Right lobe of liver (tissue), 6 donors: ENCODE data around the gene DYTN. TPM values are rescaled to one million over a fixed set of nuclear protein-coding genes. Genes with fewer than 3 reads are reported as not detected.

Experiments used
- ATAC-seq, 4 donors: fragments of 200-7000 bp; cut with Tn5 transposase; one replicate each; pipeline ENCODE4 v1.9.1; 2020; ENCODE audit warnings: mild to moderate bottlenecking in 4 of 4, moderate library complexity in 4 of 4
- DNase-seq, 3 donors: peaks; one replicate each; pipeline ENCODE4 v3.0.0-alpha.2; 2020
- H3K27ac ChIP-seq, 3 donors: fragments of 200-600 bp; one replicate each; pipeline ENCODE4 v1.8.0; 2022
- H3K27me3 ChIP-seq, 2 donors: fragments of 200-600 bp; one replicate each; pipeline ENCODE4 v1.8.0; 2022
- H3K36me3 ChIP-seq, 4 donors: fragments of 200-600 bp; sonication (generic) in 1 of 4; one replicate each; pipeline versions ENCODE4 v1.5.1 to v1.8.0; 2017 to 2022; ENCODE audit warnings: control low read depth in 1 of 4
- H3K4me1 ChIP-seq, 4 donors: fragments of 200-600 bp; sonication (generic) in 1 of 4; one replicate each; pipeline versions ENCODE4 v1.5.1 to v1.8.0; 2017 to 2022; ENCODE audit warnings: control low read depth in 1 of 4
- H3K4me3 ChIP-seq, 3 donors: fragments of 200-600 bp; one replicate each; pipeline ENCODE4 v1.8.0; 2022
- H3K9me3 ChIP-seq, 4 donors: fragments of 200-600 bp; sonication (generic) in 1 of 4; one replicate each; pipeline versions ENCODE4 v1.5.1 to v1.8.0; 2017 to 2022; ENCODE audit warnings: control low read depth in 1 of 4
- CTCF ChIP-seq, 4 donors: fragments of 200-600 bp in 3 of 4; fragments of 450-650 bp in 1 of 4; IDR thresholded peaks; one replicate each; pipeline versions ENCODE4 v1.5.1 to v1.8.0; 2016 to 2022; ENCODE audit warnings: antibody characterized with exemption in 4 of 4, mild to moderate bottlenecking in 2 of 4
- POLR2A ChIP-seq: fragments of 450-650 bp; IDR thresholded peaks from one replicate; pipeline ENCODE4 v1.6.1; 2017; ENCODE audit warnings: antibody characterized with exemption, mild to moderate bottlenecking
- WGBS: methylation state at CpG from one replicate; pipeline ENCODE4 v1.1.6; 2018; ENCODE audit warnings: low coverage, low lambda C conversion rate; ENCODE audit not compliant: insufficient coverage; ENCODE audit errors: missing lambda C conversion rate; 5-methylcytosine and 5-hydroxymethylcytosine counted together
- intact Hi-C, 2 donors: fragments of 100-400 bp; cut with DNase I; formaldehyde crosslinking; loops; one replicate each; pipeline versions ENCODE4 v1.11.2 to v1.14.1; 2022
- total RNA-seq, 6 experiments: library from RNA; depleted of rRNA in 2 of 6; stranded (reverse); fragments of >200 nt in 2 of 6; fragmentation: NEBNext Ultra II Directional in 3 of 6; extraction: Animal tissue kit (Norgen Biotek cat#: 25700) in 3 of 6; gene quantifications; one replicate each; pipeline versions ENCODE4 v1.1.0 to v1.2.4, GENCODE V29; 2016 to 2023
- donor health status: DM: no; HTN: yes; CAD: no.
- donor health status: DM: no; HTN: no; CAD: no.
- donor health status: DM: no; HTN: no; CAD: no.
- donor health status: DM: no; HTN: yes; CAD: no.
- donor health status: DM: no; HTN: yes; CAD: no.

Gene DYTN
- total RNA-seq, 6 experiments from 2014 or later: not detected

- Histone ChIP-seq H3K4me3 (no peak overlapping the region), H3K4me1 (no peaks in the 10 kb centered on the region), H3K27me3 (no peaks in the 10 kb centered on the region), H3K9me3 (no peaks in the 10 kb centered on the region), H3K36me3 (no peaks in the 10 kb centered on the region), H3K27ac (no peak overlapping the region)
- TF ChIP-seq CTCF (IDR thresholded peaks at IDR 0.05) (no peak), POLR2A (no peak)
- DNase-seq (no peak), ATAC-seq (no peak)
- intact Hi-C loops: no loop called here
- 29% methylated on average over 1 of the region's 1 CpG for WGBS
Measured at GRCh38 chr2:206635015-206635414, 83.2 kb downstream of the DYTN start.

- no peak for TF ChIP-seq POLR2A
- TF ChIP-seq CTCF (IDR thresholded peaks at IDR 0.05): no peak
- no peaks in the 10 kb centered on the region for H3K9me3 ChIP-seq
- intact Hi-C loops: no loop called here
- H3K27me3 ChIP-seq: no peaks in the 10 kb centered on the region
- H3K36me3 ChIP-seq: no peaks in the 10 kb centered on the region
- H3K27ac ChIP-seq: no peak overlapping the region
- WGBS: 36% methylated on average over 3 of the region's 3 CpGs
- DNase-seq: no peak
- no peak overlapping the region for H3K4me3 ChIP-seq
- ATAC-seq: no peak
- H3K4me1 ChIP-seq: no peaks in the 10 kb centered on the region
Measured at GRCh38 chr2:206631340-206631739, 86.9 kb downstream of the DYTN start.

- ATAC-seq (no peak), DNase-seq (no peak)
- Histone ChIP-seq H3K36me3 (no peaks in the 10 kb centered on the region), H3K27me3 (no peaks in the 10 kb centered on the region), H3K27ac (no peak overlapping the region), H3K4me1 (no peaks in the 10 kb centered on the region), H3K4me3 (no peak overlapping the region), H3K9me3 (no peaks in the 10 kb centered on the region)
- TF ChIP-seq CTCF (IDR thresholded peaks at IDR 0.05) (no peak), POLR2A (no peak)
- intact Hi-C loops: no loop called here
Measured at GRCh38 chr2:206627632-206628031, 90.6 kb downstream of the DYTN start.

- no peaks in the 10 kb centered on the region for H3K4me1 ChIP-seq
- TF ChIP-seq CTCF (IDR thresholded peaks at IDR 0.05): no peak
- ATAC-seq (no peak), DNase-seq (no peak)
- intact Hi-C loops: no loop called here
- H3K4me3 ChIP-seq: no peak overlapping the region
- 62% methylated on average over 2 of the region's 2 CpGs for WGBS
- H3K9me3 ChIP-seq: no peaks in the 10 kb centered on the region
- no peaks in the 10 kb centered on the region for H3K36me3 ChIP-seq
- H3K27ac ChIP-seq: no peak overlapping the region
- no peaks in the 10 kb centered on the region for H3K27me3 ChIP-seq
Measured at GRCh38 chr2:206626108-206626507, 92.1 kb downstream of the DYTN start.

- Histone ChIP-seq H3K36me3 (no peaks in the 10 kb centered on the region), H3K27me3 (no peaks in the 10 kb centered on the region), H3K4me3 (no peak overlapping the region), H3K27ac (no peak overlapping the region), H3K4me1 (no peaks in the 10 kb centered on the region), H3K9me3 (no peaks in the 10 kb centered on the region)
- DNase-seq: no peak
- TF ChIP-seq CTCF (IDR thresholded peaks at IDR 0.05) (no peak), POLR2A (no peak)
- intact Hi-C loops: no loop called here
- WGBS: 69% methylated on average over 3 of the region's 3 CpGs
- no peak for ATAC-seq
Measured at GRCh38 chr2:206619011-206619410, 99.2 kb downstream of the DYTN start.
